Mesendoderm (in vitro differentiated cells): ENCODE results near the gene ZNF282.
"Not testable (repeated sequence)": the region's sequence is repeated elsewhere in the genome, so short reads cannot be mapped to it uniquely, and the experiment has no call there.

Experiments used
- DNase-seq: peaks from one replicate; pipeline ENCODE4 v3.0.0; 2013
- H2AK5ac ChIP-seq: 2 replicates; pipeline ENCODE4 v1.6.1; 2013; ENCODE audit warnings: low read length, inconsistent platforms
- H2BK120ac ChIP-seq: 2 replicates; pipeline ENCODE4 v1.6.1; 2013; ENCODE audit warnings: low read depth, mild to moderate bottlenecking, low read length, moderate library complexity, mixed read lengths
- H2BK15ac ChIP-seq: replicated peaks from 2 replicates; pipeline ENCODE4 v1.6.1; 2013; ENCODE audit warnings: low read depth, mild to moderate bottlenecking, moderate library complexity
- H2BK5ac ChIP-seq: 2 replicates; pipeline ENCODE4 v1.6.1; 2013; ENCODE audit warnings: low read length, inconsistent platforms
- H3K18ac ChIP-seq: 2 replicates; pipeline ENCODE4 v1.6.1; 2013; ENCODE audit warnings: mild to moderate bottlenecking, low read length, mixed read lengths
- H3K23ac ChIP-seq: one replicate; pipeline ENCODE4 v1.6.1; 2013; ENCODE audit warnings: low read length
- H3K27ac ChIP-seq: 2 replicates; pipeline ENCODE4 v1.5.1; 2013; ENCODE audit warnings: low read depth, mild to moderate bottlenecking, inconsistent platforms, low read length, moderate library complexity
- H3K27me3 ChIP-seq: 2 replicates; pipeline ENCODE4 v1.6.1; 2013; ENCODE audit warnings: low read length, control low read depth, mild to moderate bottlenecking, inconsistent platforms; ENCODE audit not compliant: insufficient read depth, poor library complexity
- H3K36me3 ChIP-seq: 2 replicates; pipeline ENCODE4 v1.6.1; 2013; ENCODE audit warnings: low read length, inconsistent platforms; ENCODE audit not compliant: control insufficient read depth, insufficient read depth
- H3K4ac ChIP-seq: one replicate; pipeline ENCODE4 v1.6.1; 2013; ENCODE audit warnings: low read depth, mild to moderate bottlenecking, low read length, moderate library complexity
- H3K4me1 ChIP-seq: 2 replicates; pipeline ENCODE4 v1.6.1; 2013; ENCODE audit warnings: low read depth, low read length, inconsistent platforms; ENCODE audit not compliant: control insufficient read depth
- H3K4me2 ChIP-seq: 2 replicates; pipeline ENCODE4 v1.6.1; 2013; ENCODE audit warnings: low read length
- H3K4me3 ChIP-seq: 2 replicates; pipeline ENCODE4 v1.5.1; 2013; ENCODE audit warnings: mild to moderate bottlenecking, low read length
- H3K56ac ChIP-seq: one replicate; pipeline ENCODE4 v1.6.1; 2013; ENCODE audit warnings: low read length
- H3K79me1 ChIP-seq: 2 replicates; pipeline ENCODE4 v1.6.1; 2013; ENCODE audit warnings: low read length, inconsistent platforms
- H3K79me2 ChIP-seq: 2 replicates; pipeline ENCODE4 v1.6.1; 2013; ENCODE audit warnings: mild to moderate bottlenecking, low read length; ENCODE audit not compliant: control insufficient read depth, insufficient read depth
- H3K9ac ChIP-seq: 2 replicates; pipeline ENCODE4 v1.6.1; 2013; ENCODE audit warnings: low read length, inconsistent platforms
- H4K5ac ChIP-seq: one replicate; pipeline ENCODE4 v1.6.1; 2013; ENCODE audit warnings: low read length
- H4K8ac ChIP-seq: one replicate; pipeline ENCODE4 v1.6.1; 2013; ENCODE audit warnings: low read depth, mild to moderate bottlenecking, control low read depth, low read length, moderate library complexity
- WGBS: extraction: QIAGEN DNeasy Blood & Tissue Kit; methylation state at CpG from one replicate; pipeline ENCODE4 v1.1.7; 2013; ENCODE audit warnings: low lambda C conversion rate, missing lambda C conversion rate; ENCODE audit not compliant: insufficient coverage; ENCODE audit errors: extremely low coverage; 5-methylcytosine and 5-hydroxymethylcytosine counted together

Gene ZNF282

DNA sequence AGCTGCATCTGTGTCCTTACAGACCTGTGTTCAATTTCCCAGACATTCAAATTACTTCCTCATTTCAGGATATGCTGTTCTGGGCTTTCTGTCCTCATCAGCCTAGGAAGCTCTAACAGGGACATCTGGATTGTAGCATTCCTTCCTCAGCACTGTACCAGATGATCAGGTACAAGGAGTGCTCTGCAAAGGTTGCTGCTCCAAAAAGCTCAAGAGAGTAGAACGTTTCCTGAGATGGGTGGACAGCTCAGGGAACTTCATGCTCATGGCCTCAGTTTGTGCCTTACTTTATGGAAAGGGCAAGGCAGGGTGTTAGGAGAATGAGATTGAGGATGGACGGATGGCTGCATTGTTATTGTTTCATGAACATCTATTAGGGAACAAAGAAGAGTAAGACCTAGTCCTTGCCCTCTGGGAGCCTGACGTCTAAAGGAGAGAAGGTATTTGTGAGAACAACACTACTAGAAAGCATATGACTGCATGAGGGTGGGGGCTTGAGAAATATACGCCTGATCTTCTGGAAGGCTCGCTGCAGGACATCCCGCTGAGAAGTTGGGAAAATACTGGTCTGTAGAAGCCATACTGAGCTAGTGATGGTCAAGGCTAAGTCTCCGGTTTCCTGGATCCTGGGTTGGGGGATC lies 33.6 kb downstream of the ZNF282 start:
- H3K36me3 ChIP-seq: no peaks in the 10 kb centered on the region
- H3K4me3 ChIP-seq: no peak overlapping the region
- no peak overlapping the region for H3K4ac ChIP-seq
- no peak overlapping the region for H3K56ac ChIP-seq
- H2AK5ac ChIP-seq: no peak overlapping the region
- no peak overlapping the region for H2BK5ac ChIP-seq
- DNase-seq: no peak
- H3K4me2 ChIP-seq: no peak overlapping the region
- H3K18ac ChIP-seq: no peak overlapping the region
- no peak overlapping the region for H2BK15ac ChIP-seq
- H2BK120ac ChIP-seq: no peak overlapping the region
- no peak overlapping the region for H4K8ac ChIP-seq
- peak overlapping the region; percentile 56 for H4K5ac ChIP-seq
- H3K27ac ChIP-seq: no peak overlapping the region
- no CpG with 5 or more reads among the region's 7 CpGs for WGBS
- no peaks in the 10 kb centered on the region for H3K79me2 ChIP-seq
- H3K27me3 ChIP-seq: no peaks in the 10 kb centered on the region
- no peak overlapping the region for H3K23ac ChIP-seq
- no peaks in the 10 kb centered on the region for H3K4me1 ChIP-seq
- no peaks in the 10 kb centered on the region for H3K79me1 ChIP-seq
- no peak overlapping the region for H3K9ac ChIP-seq

DNA sequence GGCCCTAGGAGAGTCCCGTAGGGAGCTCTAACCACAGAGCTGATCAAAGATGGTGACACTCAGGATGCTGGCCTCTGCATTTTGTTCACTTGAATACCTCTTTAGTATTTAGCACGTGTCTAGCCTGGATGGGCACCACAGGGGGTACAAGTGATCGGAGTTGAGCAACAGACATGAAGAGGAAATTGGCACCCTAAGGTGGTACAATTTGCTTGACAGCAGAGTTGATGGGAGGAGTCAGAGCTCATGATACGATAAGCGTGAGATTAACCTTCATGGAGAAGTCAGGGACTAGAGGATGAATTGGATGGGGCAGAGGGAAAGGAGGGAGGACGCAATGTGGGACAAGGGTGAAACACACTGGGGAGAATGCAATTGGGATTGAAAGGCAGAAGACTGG lies 34.2 kb downstream of the ZNF282 start:
- no peak for DNase-seq

DNA sequence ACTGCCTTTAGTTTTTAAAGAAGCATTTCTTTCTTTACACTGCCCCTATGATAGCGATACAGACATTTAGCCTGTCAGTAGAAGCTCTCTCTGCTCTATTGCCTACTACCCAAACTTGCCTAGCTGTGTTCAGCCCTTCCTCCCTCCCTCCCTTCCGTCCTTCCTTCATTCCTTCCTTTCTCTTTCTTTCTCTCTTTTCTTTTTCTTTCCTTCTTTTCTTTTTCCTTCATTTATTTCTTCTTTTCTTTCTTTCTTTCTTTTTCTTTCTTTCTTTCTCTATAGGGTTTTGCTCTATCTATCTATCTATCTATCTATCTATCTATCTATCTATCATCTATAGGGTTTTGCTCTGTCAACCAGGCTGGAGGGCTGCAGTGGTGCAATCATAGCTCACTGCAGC lies 37.0 kb downstream of the ZNF282 start:
- no peaks in the 10 kb centered on the region for H3K79me2 ChIP-seq
- no peak overlapping the region for H2BK5ac ChIP-seq
- H3K36me3 ChIP-seq: no peaks in the 10 kb centered on the region
- no peak overlapping the region for H2BK120ac ChIP-seq
- H3K27me3 ChIP-seq: no peaks in the 10 kb centered on the region
- no peaks in the 10 kb centered on the region for H3K4me1 ChIP-seq
- no peak overlapping the region for H3K18ac ChIP-seq
- WGBS: no CpG with 5 or more reads among the region's 2 CpGs
- no peak overlapping the region for H3K27ac ChIP-seq
- no peak overlapping the region for H3K56ac ChIP-seq
- H2BK15ac ChIP-seq: no peak overlapping the region
- H4K5ac ChIP-seq: no peak overlapping the region
- no peak overlapping the region for H4K8ac ChIP-seq
- no peak overlapping the region for H3K4ac ChIP-seq
- no peak for DNase-seq
- no peaks in the 10 kb centered on the region for H3K79me1 ChIP-seq
- H3K23ac ChIP-seq: no peak overlapping the region
- H3K4me3 ChIP-seq: no peak overlapping the region
- H3K4me2 ChIP-seq: no peak overlapping the region
- H3K9ac ChIP-seq: no peak overlapping the region
- no peak overlapping the region for H2AK5ac ChIP-seq

More for the DNA sequence above, 34.2 kb downstream of the ZNF282 start:
- Histone ChIP-seq H3K27ac (no peak overlapping the region), H3K56ac (no peak overlapping the region), H3K4ac (no peak overlapping the region), H4K5ac (no peak overlapping the region), H3K27me3 (no peaks in the 10 kb centered on the region), H3K36me3 (no peaks in the 10 kb centered on the region), H3K4me3 (no peak overlapping the region), H4K8ac (no peak overlapping the region), H3K9ac (no peak overlapping the region), H3K79me1 (no peaks in the 10 kb centered on the region), H3K79me2 (no peaks in the 10 kb centered on the region), H2BK5ac (no peak overlapping the region), H3K4me2 (no peak overlapping the region), H2BK120ac (no peak overlapping the region), H2AK5ac (no peak overlapping the region), H3K23ac (no peak overlapping the region), H3K4me1 (no peaks in the 10 kb centered on the region), H2BK15ac (no peak overlapping the region), H3K18ac (no peak overlapping the region)
- WGBS: no CpG with 5 or more reads among the region's 6 CpGs

DNA sequence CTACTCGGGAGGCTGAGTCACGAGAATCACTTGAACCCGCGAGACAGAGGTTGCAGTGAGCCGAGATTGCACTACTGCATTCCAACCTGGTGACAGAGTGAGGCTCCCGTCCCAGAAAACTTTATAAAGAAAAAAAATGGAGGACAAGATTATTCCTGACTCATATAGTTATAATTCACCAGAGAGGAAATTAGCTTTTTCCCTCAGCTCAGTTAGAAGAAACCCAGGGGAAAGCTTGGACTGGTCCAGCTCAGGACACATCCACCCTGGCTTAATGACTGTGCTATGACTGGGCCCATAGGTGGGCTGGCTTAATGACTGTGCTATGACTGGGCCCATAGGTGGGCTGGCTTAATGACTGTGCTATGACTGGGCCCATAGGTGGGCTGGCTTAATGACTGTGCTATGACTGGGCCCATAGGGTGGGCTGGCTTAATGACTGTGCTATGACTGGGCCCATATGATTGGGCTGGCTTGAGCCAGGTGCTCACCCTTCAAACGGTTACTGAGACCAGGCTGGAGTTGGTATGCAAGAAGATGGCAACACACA lies 38.4 kb downstream of the ZNF282 start:
- H3K9ac ChIP-seq, H2BK15ac ChIP-seq, H3K18ac ChIP-seq, H3K27me3 ChIP-seq, H2BK5ac ChIP-seq, H3K79me2 ChIP-seq, H3K56ac ChIP-seq, H4K5ac ChIP-seq, H3K23ac ChIP-seq, DNase-seq, H3K79me1 ChIP-seq, H3K4ac ChIP-seq, H2BK120ac ChIP-seq, H2AK5ac ChIP-seq, H3K4me1 ChIP-seq, H3K4me3 ChIP-seq, H3K36me3 ChIP-seq, H4K8ac ChIP-seq, H3K27ac ChIP-seq, H3K4me2 ChIP-seq: not testable (repeated sequence)
- no CpG with 5 or more reads among the region's 7 CpGs for WGBS

DNA sequence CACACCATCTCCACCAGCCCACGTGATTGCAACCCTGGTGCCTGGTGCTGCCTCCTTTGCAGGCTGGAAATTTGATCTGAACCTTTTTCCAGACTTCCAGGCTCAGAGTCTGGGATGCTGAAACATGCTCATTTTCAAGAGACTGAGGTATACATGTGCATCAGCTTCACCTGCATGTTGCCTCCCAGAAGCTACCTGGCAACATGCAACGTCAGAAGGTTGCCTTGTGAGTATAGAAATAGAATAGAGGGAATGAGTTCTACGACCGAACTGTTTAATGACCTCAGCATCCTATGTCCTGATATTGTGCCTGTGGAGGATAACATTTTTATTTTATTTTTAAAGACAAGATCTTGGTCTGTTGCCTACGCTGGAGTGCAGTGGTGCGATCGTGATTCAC lies 42.2 kb downstream of the ZNF282 start:
- no peaks in the 10 kb centered on the region for H3K36me3 ChIP-seq
- no peaks in the 10 kb centered on the region for H3K27me3 ChIP-seq
- H3K79me1 ChIP-seq: peaks cover 12% of the 10 kb centered on the region
- H2BK120ac ChIP-seq: no peak overlapping the region
- no peak overlapping the region for H3K23ac ChIP-seq
- no peak for DNase-seq
- H2BK5ac ChIP-seq: no peak overlapping the region
- no peak overlapping the region for H2BK15ac ChIP-seq
- H3K4me1 ChIP-seq: peaks cover 5% of the 10 kb centered on the region
- H3K56ac ChIP-seq: no peak overlapping the region
- H3K27ac ChIP-seq: no peak overlapping the region
- no peak overlapping the region for H2AK5ac ChIP-seq
- no peak overlapping the region for H3K4me2 ChIP-seq
- H3K4ac ChIP-seq: no peak overlapping the region
- H4K5ac ChIP-seq: no peak overlapping the region
- H3K9ac ChIP-seq: no peak overlapping the region
- no CpG with 5 or more reads among the region's 7 CpGs for WGBS
- no peak overlapping the region for H3K4me3 ChIP-seq
- no peak overlapping the region for H4K8ac ChIP-seq
- no peak overlapping the region for H3K18ac ChIP-seq
- peaks cover 16% of the 10 kb centered on the region for H3K79me2 ChIP-seq

DNA sequence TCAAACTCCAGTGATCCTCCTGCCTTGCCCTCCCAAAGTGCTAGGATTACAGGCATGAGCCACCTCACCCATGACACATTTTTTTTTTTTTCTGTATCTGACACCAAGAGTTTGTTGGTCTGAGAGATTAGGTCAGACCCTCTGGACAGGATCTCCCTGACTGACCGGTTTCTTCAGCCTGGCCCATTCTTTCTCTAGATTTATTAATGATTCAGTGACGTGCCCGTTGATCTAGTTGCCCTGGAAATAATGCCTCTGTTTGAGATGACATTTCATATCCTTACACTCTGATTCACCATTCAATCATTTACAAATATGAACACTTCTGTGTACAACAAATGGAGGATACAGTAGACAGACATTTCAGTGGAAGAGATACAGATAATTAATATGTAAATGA lies 42.7 kb downstream of the ZNF282 start:
- DNase-seq: no peak
- H2AK5ac ChIP-seq: no peak overlapping the region
- no peak overlapping the region for H3K4me3 ChIP-seq
- H3K18ac ChIP-seq: no peak overlapping the region
- no peak overlapping the region for H3K9ac ChIP-seq
- H3K56ac ChIP-seq: no peak overlapping the region
- no peak overlapping the region for H3K4ac ChIP-seq
- H3K4me2 ChIP-seq: no peak overlapping the region
- H3K23ac ChIP-seq: no peak overlapping the region
- no peak overlapping the region for H4K5ac ChIP-seq
- WGBS: no CpG with 5 or more reads among the region's 3 CpGs
- H3K79me1 ChIP-seq: peaks cover 12% of the 10 kb centered on the region
- H3K27me3 ChIP-seq: no peaks in the 10 kb centered on the region
- no peak overlapping the region for H3K27ac ChIP-seq
- no peak overlapping the region for H4K8ac ChIP-seq
- H3K79me2 ChIP-seq: peaks cover 16% of the 10 kb centered on the region
- H3K36me3 ChIP-seq: no peaks in the 10 kb centered on the region
- peaks cover 5% of the 10 kb centered on the region for H3K4me1 ChIP-seq
- H2BK15ac ChIP-seq: no peak overlapping the region
- H2BK5ac ChIP-seq: no peak overlapping the region
- no peak overlapping the region for H2BK120ac ChIP-seq
